ENCODE data around the gene SYNGR1.
"Not testable (repeated sequence)": the region's sequence is repeated elsewhere in the genome, so short reads cannot be mapped to it uniquely, and the experiment has no call there.

The SYNGR1 gene

DNA sequence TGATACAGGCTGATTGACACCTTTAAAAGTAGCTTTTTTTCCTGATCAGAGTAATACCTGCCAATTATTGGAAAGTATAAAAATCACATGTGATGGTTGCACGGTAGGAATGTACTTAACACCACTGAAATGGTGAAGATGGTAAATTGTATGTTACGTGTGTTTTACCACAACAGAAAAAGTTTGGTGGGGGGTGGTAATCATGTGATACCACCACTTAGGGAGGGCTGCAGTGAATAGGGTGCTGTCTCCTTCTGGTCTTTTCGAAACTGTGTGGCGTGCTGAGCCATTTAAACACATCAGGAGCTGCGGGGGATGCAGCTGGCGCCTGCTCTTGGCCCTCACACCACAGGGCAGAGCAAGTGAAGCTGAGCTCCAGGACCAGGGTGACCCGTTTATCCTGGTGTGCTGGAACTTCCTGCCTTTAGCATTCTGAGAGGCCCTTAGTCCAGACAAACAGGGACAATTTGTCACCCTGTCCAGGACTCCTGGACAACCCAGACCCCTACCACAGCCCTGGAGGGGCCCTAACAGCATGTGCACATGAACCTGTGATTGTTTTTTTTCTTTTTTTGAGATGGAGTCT is 2.6 kb downstream of the SYNGR1 start:
- no peak for DNase-seq

DNA sequence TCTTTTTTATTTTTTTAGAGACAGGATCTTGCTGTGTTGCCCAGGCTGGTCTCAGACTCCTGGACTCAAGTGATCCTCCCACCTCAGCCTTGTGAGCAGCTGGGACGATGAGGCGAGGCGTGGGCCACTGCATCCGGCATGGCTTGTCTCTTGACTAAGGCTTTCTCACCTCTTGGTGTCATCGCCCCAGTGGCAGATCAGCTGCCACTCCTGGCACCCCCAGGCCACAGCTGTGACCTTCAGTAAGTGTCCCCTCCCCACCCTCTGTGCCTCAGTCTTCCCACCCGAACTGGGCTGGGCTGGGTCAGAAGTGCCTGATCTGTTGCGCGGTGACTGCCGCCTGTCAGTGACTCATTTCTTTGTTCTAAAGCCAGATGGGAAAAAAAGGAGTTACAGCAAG is 3.6 kb downstream of the SYNGR1 start:
- DNase-seq, result no peak

DNA sequence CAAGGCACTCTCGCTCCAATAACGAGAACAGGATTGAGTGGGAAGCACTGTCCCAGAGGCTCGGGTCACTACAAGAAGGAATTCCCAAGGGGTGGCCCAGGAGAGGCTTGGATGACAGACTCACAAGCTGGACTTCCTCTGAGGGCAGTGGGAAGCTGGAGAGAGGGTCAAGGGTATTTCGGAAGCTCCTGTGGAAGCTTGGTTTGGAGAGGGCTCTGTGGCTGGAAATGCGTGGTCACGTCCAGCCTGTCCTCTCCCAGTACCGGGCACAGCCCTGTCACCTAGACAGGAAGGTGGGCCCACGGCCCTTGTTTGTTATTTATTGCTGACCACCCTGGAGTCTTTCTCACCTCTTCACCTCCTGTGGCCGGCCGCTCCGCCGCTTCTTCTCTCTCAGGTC is 5.3 kb downstream of the SYNGR1 start:
- DNase-seq, result no peak

DNA sequence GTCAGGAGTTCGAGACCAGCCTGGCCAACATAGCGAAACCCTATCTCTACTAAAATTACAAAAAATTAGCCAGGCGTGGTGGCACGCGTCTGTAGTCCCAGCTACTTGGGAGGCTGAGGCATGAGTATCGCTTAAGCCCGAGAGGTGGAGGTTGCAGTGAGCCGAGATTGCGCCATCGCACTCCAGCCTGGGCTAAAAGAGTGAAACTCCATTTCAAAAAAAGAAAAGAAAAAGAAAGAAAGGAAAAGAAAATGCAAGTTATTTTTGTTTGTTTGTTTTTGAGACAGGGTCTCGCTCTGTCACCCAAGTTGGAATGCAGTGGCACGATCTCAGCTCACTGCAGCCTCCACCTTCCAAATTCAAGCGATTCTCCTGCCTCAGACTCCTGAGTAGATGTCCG is 6.0 kb downstream of the SYNGR1 start:
- not testable (repeated sequence) for DNase-seq

DNA sequence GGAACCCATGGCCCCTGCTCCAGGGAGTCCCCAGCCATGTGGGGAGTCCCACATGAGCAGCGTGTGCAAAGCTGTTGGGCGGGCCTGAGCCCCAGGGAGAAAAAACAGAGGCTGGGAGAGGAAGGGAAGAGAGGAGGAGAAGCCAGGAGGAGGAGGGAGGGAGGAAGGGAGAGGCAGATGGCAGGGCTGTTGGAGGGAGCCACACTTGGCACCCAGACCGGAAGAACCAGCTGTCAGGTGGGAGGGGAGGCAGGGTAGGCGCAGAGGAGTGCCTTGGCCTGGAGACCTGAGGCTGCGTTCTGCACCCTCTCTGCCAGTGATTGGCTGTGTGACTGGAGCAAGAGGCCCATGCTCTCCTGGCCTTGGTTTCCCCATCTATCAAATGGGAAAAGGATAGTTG is 6.7 kb downstream of the SYNGR1 start:
- no peak for DNase-seq

DNA sequence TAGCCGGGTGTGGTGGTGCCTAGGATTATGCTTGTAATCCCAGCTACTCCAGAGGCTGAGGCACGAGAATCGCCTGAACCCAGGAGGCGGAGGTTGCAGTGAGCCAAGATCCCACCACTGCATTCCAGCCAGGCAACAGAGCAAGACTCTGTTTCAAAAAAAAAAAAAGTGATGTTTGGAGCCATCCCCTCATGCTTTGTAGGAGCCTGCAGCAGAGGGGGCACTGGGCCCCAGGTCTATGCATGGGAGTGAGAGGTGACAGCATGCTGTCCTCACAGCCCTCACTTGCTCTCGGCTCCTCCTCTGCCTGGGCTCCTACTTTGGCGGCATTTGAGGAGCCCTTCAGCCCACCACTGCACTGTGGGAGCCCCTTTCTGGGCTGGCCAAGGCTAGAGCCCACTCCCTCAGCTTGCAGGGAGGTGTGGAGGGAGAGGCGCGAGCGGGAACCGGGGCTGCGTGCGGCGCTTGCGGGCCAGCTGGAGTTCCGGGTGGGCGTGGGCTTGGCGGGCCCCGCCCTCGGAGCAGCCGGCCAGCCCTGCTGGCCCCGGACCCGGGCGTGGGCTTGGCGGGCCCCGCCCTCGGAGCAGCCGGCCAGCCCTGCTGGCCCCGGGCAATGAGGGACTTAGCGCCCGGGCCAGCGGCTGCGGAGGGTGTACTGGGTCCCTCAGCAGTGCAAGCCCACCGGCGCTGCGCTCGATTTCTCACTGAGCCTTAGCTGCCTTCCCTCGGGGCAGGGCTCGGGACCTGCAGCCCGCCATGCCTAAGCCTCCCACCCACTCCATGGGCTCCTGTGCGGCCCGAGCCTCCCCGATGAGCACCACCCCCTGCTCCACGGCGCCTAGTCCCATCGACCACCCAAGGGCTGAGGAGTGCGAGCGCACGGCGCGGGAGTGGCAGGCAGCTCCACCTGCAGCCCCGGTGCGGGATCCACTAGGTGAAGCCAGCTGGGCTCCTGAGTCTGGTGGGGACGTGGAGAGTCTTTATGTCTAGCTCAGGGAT is 7.6 kb downstream of the SYNGR1 start:
- DNase-seq, result not testable (repeated sequence)

DNA sequence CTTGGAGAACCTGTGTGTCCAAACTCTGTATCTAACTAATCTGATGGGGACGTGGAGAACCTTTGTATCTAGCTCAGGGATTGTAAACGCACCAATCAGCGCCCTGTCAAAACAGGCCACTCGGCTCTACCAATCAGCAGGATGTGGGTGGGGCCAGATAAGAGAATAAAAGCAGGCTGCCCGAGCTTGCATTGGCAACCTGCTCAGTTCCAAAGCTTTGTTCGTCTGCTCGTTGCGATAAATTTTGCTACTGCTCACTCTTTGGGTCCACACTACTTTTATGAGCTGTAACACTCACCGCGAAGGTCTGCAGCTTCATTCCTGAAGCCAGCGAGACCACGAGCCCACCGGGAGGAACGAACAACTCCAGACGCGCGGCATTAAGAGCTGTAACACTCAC is 8.4 kb downstream of the SYNGR1 start:
- not testable (repeated sequence) for DNase-seq

DNA sequence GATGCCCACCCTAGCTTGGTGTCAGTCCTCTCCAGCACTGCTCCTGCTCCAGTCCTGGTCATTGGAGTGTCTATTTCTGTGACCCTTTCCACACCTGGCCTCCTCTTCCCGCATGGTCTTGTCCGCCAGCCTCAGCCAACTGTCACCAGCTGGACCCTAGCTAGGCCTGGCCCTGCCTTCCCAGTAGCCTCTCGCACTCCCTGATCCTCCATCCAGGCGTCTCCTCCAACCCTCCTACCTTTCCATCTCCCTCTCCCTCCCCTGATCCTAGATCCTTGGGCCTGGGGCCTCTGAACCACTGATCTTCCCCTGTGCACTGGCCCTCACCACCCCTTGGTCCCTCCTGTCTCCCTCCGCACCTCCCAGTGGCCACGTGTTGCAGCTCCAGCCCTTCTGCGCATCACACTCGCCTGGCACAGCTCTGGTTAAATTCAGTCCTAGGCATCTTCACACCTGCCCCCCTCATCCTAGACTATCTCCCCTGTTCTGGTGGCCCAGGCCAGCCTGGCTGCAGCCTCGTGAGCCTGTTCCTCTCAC is 9.9 kb downstream of the SYNGR1 start:
- DNase-seq, result no peak

DNA sequence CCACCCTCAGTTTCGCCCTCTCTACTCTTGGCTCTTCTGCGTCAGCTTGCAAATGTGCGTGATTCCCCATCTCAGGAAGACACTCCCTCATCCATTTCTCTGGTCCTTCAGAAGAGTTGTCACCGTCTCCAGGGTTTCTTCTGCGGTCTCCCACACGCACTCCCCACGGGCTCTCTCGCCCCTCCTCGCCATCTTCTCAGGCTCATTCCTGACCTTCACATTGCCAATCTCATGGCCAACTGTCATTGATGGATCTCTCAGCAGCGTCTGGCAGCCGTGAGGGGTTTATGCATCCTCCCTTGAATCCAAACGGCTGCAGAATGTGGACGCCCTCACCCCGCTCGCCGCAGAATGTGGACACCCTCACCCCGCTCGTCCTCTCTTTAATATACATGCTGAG is 10.5 kb downstream of the SYNGR1 start:
- no peak for DNase-seq

DNA sequence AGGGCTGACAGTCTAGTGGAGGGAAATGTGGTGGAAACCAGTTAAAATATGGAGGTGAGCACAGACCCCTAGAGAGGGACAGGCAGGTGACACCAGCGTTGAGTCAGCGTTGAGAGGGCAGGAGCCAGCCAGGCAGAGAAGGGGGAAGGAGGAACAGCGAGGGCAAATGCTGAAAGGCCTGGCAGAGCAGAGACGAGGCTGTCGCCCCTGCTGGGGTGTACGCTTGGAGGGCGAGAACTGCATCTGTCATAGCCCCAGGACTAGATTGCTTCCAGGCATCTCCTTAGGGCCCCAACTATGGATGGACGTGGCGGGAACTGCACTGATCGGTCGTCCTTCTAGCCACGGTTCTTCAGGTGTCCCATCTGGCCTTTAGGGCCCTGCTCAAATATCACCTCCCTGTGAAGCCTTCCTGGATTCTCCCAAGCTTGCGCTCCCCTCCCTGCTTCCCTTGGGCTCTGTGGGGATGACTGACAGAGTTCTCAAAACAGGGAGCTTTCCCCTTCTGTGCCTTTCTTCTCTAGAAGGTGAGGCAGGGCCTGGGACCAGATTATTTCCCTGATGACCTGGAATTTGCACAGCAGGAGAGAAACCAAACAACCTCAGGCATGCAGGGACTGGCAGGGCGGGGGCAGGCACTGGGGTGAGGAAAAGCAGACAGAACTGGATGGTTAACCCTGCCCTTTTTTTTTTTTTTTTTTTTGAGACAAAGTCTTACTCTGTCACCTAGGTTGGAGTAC is 11.1 kb downstream of the SYNGR1 start:
- no peak for DNase-seq

DNA sequence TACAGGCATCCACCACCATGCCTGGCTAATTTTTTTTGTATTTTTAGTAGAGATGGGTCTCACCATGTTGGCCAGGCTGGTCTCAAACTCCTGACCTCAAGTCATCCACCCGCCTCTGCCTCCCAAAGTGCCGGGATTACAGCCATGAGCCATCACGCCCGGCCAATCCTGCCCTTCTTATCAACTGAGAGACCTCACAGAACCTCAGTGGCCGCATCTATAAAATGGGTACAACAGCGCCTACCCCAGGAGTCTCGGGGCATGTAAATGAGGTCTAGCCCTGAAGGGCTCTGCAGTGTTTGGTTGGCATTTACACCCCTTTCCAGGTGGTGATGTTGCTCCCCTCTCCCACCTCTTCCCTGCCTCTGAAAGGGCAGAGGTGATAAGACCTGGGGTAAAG is 11.7 kb downstream of the SYNGR1 start:
- DNase-seq, result no peak

DNA sequence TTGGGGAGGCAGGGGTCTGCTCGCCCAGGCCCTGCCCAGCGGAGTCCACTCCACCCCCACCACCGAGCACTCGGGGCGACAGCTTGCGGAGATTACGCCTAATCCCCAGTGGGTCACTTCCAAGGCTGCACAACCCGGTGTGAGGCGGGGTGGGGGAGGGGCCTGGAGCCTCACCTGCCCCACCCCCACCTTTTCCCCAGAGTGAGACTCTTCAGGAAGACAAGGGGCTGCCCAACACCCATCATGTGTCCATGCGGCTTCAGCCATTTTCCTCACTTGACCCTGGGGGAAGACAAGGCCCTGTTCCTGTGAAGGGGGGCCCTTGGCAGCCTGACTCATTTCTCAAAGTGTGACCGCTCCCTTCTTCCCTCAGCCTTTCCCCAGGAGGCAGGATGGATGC is 12.5 kb downstream of the SYNGR1 start:
- no peak for DNase-seq

DNA sequence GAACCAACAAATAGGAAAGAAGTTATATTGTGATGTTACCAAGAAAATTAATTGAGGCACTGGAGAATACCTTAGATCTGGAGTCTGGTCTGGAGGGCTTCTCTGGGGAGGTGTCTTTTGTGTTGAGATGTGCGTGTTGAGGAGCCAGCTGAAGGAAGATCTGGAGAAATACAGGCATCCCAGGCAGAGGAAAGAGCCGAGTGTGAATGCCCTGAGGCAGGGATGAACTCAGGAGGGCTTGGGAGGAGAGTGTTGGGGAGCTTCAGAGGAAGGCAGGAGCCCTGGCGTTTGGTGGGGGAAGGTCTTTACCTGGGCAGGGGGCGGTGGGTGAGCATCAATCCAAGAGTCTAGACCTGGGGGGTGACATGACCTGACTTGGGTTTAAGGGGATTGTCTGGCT is 13.1 kb downstream of the SYNGR1 start:
- DNase-seq, result no peak

DNA sequence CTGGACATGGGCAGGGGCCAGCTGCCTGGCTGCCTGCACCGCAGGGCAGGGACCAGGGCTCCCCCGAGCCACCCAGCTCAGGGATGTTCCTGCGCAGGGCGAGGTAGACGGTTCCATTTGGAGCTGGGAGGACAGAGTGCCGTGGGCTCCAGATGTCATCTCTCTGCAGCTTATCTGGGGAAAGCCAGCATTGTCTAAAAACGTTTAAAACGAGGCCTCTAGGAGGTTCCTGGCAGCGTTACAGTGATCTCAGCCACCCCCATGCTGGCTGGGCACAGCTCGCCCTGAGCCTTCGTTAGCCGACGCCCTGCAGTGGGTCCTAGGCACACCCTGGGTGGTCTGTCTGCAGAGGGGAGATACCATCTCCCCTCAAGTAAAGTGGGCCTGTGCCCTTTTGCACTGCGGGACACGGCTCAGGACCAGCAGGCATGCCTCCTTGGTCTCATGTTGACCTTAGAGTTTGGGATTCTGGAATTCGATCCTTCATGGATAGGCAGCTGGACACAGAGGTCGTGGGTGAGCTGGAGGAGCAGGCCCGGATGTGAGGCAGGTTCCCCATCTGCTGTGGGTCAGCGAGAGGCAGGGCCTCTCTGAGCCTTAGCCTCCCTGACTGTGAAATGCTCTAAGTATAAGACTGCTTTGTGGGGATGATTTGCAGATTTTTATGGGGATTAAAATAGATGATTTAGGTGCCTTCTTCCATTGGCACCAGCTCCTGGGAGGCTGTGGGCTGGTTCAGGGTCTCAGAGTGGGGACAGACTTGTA is 14.1 kb downstream of the SYNGR1 start:
- no peak for DNase-seq

DNA sequence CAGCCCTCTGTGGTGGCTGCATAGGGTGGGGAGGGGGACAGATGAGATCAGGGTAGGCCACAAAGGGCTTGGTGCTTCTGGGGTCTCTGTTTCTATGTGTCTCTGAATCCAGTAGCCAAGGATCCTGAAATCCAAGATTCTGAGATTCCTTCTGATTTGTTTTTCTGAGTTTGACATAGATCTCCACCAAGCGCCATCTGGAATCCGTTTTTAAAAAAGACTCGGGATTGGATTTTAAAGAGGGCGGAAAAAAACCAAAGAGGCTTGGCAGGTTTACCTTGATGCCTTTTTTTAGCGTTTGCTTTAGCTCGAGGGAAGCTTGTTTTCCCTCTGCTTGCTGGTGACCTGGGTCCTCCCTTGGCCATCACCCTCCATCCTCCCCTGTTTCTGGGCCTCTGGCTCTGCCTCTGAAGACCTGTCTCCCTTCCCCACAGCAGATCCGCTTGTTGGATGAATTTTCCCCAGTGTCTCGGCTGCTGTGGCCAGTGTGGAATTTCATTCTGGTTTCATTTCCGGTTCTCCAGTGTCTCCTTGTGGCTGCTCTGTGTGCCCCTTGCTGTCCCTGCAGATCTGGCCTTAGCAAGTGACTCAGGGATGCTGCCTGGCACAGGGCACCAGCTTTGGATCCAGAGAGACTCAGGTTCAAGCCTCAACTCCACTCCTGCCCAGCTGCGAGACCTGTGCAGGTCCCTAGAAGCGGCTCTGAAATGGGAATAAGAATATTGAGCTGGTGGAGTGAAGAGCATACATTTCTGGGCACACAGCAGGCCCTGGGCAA is 15.1 kb downstream of the SYNGR1 start:
- DNase-seq, result no peak

DNA sequence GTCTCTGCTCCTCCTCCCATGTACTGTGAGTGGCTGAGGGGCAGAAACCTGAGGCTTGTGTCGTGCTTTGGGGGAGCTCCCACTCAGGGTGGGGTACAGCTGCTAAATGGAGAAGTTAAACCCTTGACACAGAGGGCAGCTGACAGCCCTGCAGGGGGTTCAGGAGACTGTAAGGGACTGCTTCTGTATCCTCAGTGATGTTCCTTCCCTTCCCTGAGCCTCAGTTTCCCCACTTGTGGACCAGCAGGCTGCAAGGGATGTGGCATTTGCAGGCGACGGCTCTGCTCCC is 15.6 kb downstream of the SYNGR1 start:
- DNase-seq, result no peak

DNA sequence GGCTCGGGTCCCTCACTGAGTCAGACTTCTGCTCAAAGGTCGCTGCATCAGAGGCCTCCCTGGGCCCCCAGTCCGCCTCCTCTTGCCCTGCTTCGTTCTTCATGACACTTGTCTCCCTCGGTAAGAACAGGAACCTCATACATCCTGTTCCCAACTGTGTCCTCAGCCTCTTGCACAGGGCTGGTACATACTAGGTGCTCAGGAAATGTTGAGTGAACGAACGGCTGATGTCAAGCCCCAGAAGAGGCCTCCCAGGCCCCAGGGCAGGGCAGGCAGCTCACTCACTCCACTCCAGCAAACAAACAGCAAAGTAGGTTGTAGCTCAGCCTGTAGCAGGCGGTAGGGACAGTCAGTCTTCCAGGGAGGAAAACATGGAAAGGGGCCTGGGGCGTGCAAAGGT is 17.2 kb downstream of the SYNGR1 start:
- DNase-seq, result no peak

DNA sequence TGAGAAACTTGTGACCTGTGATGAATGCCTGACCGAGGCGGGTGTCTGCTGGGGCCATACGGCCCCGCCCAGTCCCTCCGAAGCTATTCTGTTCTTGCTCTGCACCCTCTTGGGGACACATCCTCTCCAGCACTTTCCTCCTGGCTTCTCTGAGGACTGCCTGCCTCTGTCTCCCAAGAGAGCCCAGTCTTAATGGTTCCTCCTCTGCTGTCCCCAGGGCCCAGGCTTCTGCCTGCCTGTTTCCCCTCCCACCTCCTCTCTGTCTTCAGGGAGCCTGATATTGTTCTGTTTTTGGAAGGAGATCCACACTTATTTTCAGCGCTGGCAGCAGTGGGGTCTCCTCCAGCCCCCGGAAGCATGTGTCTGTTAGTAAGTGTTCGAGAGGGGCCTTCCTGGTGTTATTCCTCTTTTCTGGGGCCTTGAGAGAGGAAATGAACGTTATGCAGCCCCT is 18.7 kb downstream of the SYNGR1 start:
- no peak for DNase-seq

DNA sequence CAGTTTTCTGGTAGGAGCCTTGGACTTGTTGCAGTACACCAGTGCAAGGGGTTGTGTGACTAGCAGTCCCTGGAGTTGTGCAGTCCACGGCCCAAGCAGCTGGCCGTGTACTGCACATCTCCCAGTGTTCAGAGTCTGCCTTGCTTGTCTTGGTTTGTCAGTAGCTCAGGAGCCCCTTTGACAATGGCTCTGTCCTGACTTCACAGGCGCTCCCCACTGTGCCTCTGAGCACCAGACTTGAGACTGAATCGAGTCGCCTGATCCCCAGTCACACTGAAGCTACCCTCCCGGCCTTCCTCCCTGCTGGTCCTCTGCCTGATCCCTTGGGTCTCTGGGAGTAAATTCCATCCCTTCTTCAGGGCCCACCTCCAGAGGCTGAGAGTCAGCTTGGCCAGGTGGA is 19.4 kb downstream of the SYNGR1 start:
- no peak for DNase-seq

DNA sequence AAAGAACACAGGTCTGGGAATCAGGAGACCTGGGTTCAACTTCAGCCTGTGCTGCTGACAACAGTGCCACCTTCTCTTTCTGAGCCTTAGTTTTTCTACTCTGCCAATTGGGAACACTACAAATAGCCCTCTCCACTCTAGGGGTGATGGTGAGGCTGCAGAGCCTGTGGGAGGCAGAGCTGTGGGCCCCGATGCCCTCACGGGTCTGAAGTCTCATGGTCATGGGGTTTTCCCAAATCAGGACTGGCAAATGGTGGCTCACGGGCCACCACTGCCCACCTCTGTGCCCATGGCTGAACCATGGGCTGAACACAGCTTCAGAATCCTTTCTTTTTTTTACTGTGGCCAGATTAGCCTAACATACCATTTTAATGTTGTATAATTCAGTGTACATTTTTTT is 19.8 kb downstream of the SYNGR1 start:
- DNase-seq, result no peak

DNA sequence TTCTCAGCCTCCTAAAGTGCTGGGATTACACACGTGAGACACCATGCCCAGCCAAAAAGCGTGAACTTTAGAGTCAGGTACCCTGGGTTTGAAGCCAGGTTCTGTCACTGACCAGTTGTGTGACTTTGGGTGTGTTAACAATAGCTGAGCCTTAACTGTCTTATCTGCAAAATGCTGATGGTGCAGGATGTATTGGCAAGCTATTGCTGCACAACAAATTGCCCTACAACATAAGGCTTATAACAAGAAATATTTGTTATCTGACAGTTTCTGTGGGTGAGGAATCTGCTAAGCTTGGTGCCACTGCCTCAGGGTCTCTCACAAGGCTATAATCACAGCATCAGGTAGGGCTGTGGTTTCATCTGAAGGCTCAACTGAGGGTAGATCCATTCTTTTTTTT is 21.9 kb downstream of the SYNGR1 start:
- no peak for DNase-seq

DNA sequence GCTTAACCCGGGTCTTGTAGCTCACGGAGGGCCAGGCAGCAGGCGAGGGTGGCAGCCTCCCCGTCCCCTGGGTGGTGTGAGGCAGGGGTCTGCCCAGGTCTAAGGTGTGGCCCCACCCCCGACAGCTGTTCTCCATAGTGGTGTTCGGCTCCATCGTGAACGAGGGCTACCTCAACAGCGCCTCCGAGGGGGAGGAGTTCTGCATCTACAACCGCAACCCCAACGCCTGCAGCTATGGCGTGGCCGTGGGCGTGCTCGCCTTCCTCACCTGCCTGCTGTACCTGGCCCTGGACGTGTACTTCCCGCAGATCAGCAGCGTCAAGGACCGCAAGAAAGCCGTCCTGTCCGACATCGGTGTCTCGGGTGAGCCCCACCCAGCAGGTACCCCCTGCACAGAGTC is 24.4 kb downstream of the SYNGR1 start:
- no peak for DNase-seq
